HG03135 (cell line): ENCODE data around the gene TRIM10.
"Not testable (repeated sequence)": the region's sequence is repeated elsewhere in the genome, so short reads cannot be mapped to it uniquely, and the experiment has no call there.

Experiments
- ATAC-seq: cut with Tn5 transposase; IDR thresholded peaks from one replicate; pipeline ENCODE4 v1.9.1; 2021; ENCODE audit warnings: mild to moderate bottlenecking, moderate library complexity; ENCODE audit not compliant: unreplicated experiment

Gene TRIM10

GRCh38 chr6:30154709-30155519 is 6.1 kb downstream of the TRIM10 start:
- ATAC-seq, result no peak

- no peak for ATAC-seq
These were observed 7.0 kb downstream of the TRIM10 start for GRCh38 chr6:30154061-30154460.

DNA sequence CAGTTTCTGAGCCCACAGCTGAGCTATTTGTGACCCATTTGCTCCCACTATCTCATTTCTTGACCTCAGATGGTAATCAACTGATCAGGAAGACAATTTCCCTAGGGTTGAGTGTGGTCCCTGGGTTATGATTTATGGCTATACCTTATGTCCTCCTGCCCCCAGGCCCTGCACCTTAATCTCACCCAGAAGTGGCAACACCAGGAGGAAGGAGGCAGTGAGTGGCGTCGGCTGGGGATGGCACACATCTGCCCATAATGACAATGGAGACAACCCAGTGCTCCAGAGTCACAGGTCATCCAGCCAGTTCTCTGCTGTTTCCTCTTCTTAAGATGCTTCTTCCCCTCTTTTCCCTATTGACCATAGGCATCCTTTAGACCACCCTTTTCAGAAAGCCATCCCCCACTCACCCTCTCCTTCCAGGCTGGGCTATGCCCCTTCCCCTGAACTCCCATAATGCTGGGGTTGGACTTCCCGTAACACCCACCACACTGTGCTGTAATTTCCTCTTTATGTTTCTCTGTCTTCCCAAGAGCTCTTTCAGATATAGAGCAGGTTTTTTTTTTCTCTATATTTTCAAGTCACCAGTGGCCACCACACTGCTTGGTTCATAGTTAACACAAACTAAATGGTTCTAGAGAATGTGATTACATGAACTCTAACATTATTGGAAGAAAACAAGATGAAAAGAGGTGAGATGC is 8.0 kb downstream of the TRIM10 start:
- no peak for ATAC-seq

- ATAC-seq, result no peak
These were observed 8.9 kb downstream of the TRIM10 start for GRCh38 chr6:30152016-30152673.

DNA sequence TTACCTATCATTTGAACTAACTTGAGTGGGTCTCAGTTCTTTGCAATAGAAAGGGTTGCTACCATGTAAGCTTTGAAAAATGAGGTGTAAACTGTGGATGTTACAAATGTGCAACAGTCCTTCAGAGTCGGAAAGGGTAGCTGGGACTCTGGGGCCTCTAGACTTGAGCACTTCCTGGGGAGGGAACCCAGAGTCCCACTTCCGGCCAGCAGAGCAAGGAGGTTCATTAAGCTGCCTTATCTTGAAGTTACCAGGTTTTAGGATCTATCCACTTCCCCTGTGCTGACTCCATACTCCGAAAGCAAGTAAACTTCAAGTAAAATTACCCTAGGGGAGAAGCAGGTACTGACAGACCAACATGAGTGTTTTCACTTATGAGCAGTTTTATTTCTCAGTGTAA is 9.4 kb downstream of the TRIM10 start:
- ATAC-seq, result no peak

GRCh38 chr6:30150671-30151395 is 10.2 kb downstream of the TRIM10 start:
- no peak for ATAC-seq

GRCh38 chr6:30149858-30150550 is 11.0 kb downstream of the TRIM10 start:
- ATAC-seq, result no peak

DNA sequence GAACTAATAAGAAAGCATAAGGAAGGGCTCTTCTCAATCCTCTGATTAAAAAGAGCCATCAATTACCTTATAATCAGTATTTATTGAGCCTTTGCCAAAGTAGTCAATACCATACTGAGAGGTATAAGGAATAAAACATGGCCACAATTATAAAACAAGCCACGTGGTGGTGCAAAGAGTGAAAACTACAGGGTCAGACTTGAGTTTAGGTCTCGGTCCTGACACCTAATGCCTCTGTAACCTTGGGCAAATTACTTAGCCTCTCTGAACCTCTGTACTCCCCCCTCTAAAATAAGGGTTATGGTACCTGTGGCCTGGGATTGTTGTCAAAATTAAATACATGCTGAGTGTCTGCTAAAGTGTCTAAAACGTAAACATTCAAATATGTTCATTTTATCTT is 11.8 kb downstream of the TRIM10 start:
- ATAC-seq, result no peak

GRCh38 chr6:30147096-30147495 is 13.9 kb downstream of the TRIM10 start:
- ATAC-seq, result no peak

- ATAC-seq, result no peak
These were observed 15.2 kb downstream of the TRIM10 start for GRCh38 chr6:30145818-30146217.

DNA sequence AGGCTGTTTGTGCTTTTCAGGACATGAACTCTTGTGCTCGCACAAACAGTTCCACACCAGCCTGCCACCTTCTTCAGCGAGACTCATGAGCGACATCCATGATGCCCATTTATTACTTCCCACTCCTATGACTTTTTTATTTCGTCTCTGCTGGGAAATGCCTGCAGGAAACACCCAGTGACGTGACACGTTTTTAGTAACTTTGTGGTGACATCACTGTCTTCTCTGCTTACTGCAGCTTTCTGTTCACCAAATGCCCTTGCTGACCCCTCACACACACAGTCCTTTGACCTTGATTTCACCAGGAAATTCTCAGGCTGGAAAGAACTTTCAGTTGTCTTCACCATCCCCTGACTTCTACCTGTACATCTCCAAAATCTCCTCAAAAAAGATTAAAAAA is 16.2 kb downstream of the TRIM10 start:
- ATAC-seq, result no peak

DNA sequence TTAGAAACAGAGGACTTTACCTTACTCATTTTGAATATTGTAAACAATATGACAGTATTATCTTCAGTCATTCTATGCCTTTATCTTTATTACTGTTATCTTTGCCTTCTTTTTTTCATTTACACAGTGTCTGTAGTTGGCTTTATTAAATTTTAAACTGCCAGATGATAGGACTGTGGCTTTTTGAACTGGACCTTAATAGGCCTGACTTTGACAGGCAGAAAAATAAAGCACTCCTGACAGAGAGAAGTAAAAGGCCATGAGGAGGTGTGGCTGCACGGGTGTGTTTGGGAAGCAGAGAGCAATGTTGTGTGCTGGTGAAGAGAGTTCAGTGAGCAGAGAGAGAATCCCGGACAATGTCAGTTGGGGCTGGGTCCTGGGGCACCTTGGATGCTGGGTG is 17.2 kb downstream of the TRIM10 start:
- ATAC-seq, result no peak

GRCh38 chr6:30142665-30143064 is 18.3 kb downstream of the TRIM10 start:
- no peak for ATAC-seq

- ATAC-seq, result not testable (repeated sequence)
These were observed 20.8 kb downstream of the TRIM10 start for GRCh38 chr6:30140240-30140639.

- ATAC-seq, result no peak
These were observed 24.3 kb downstream of the TRIM10 start for GRCh38 chr6:30136570-30137286.

DNA sequence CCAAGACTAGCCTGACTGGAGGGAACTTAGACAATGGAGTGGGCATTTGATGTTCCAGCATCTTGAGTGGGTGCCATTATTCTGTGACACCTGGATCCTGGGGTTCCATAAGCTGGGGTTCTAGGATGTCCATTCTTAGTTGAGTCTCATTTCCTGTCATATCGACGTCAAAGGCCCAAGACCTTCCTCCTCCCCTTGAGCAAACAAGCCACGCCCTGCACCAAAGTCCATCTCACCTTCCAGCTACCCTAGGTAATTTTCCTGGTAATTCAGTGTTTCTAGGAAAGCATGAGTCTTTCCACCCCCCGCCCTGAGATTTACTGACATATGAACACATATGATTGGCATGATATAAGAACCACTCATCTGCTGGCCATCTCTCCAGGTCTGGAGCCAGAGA is 25.3 kb downstream of the TRIM10 start, which contains the start of gene TRIM40:
Gene TRIM40 (plus strand): TSS at position 384 of the 400 bp plus-strand sequence. CDS start 897 bp downstream, outside the sequence.
- ATAC-seq, result no peak

- ATAC-seq, result no peak
These were observed 25.9 kb downstream of the TRIM10 start for GRCh38 chr6:30135147-30135546.

DNA sequence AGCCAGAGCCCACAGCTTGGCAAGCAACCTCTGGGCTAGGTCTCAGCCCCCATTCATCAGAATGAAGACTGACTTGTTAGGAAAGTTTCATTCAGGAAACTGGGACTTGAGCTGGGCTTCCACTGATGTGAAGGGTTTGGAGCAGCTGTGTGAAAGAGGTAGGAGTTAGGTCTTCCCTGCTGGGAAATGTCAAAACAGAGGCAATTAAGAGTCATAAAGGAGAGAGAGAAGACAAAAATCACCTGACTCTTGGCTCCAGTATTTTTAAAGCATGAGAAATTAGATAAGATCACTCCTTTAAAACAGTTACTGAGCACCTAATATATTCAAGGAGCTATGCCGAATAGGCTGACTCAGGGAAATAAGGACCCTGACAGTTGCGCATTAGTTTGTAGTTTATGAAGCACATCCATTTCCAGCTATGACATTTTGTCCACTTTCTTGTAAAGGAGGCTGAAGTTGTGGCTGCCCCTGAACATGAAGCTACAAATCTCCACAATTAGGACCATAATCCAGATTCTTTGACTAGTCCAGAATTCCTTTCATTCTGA is 29.0 kb downstream of the TRIM10 start:
- ATAC-seq, result no peak
